ENCODE measurements around the gene STIM1. TPM values are rescaled to one million over a fixed set of nuclear protein-coding genes. Genes with fewer than 3 reads are reported as not detected.

The STIM1 gene
- total RNA-seq, 1 donor from 2014 or later: 27.5 TPM

- DNase-seq: no peak
- ATAC-seq (ENCODE audit: poor library complexity): peak; percentile 93
- intact Hi-C loops (cut with DNase I): no loop called here
These were observed 74.2 kb downstream of the STIM1 start for GRCh38 chr11:3929649-3930048.

- no peak for ATAC-seq (ENCODE audit: poor library complexity)
- intact Hi-C loops (cut with DNase I): no loop called here
- no peak for DNase-seq
These were observed 77.2 kb downstream of the STIM1 start for GRCh38 chr11:3932698-3933097.

GRCh38 chr11:3933165-3933628 lies 77.7 kb downstream of the STIM1 start:
- ATAC-seq (ENCODE audit: poor library complexity) (no peak), DNase-seq (no peak)
- intact Hi-C loops (cut with DNase I): no loop called here

GRCh38 chr11:3934658-3935057 lies 79.2 kb downstream of the STIM1 start:
- peak; percentile 11 for ATAC-seq (ENCODE audit: poor library complexity)
- DNase-seq: no peak
- intact Hi-C loops (cut with DNase I): no loop called here

GRCh38 chr11:3936517-3936916 lies 81.1 kb downstream of the STIM1 start:
- ATAC-seq (ENCODE audit: poor library complexity): no peak
- intact Hi-C loops (cut with DNase I): no loop called here

GRCh38 chr11:3939211-3939610 lies 83.7 kb downstream of the STIM1 start:
- no peak for ATAC-seq (ENCODE audit: poor library complexity)
- no peak for DNase-seq
- intact Hi-C loops (cut with DNase I): no loop called here

More at GRCh38 chr11:3936517-3936916, 81.1 kb downstream of the STIM1 start:
- DNase-seq: no peak

GRCh38 chr11:3939651-3940190 lies 84.3 kb downstream of the STIM1 start:
- DNase-seq: no peak
- intact Hi-C loops (cut with DNase I): loop anchor here (10.0 kb wide), 1 partner anchor 85 kb away; the partner anchor contains the start of gene STIM1
- ATAC-seq (ENCODE audit: poor library complexity): peak; percentile 51

GRCh38 chr11:3942160-3942955 lies 86.9 kb downstream of the STIM1 start:
- ATAC-seq (ENCODE audit: poor library complexity): no peak
- intact Hi-C loops (cut with DNase I): loop anchor here (10.0 kb wide), 1 partner anchor 88 kb away; the partner anchor contains the start of gene STIM1

GRCh38 chr11:3942956-3943497 lies 87.6 kb downstream of the STIM1 start:
- DNase-seq: no peak
- ATAC-seq (ENCODE audit: poor library complexity): no peak
- intact Hi-C loops (cut with DNase I): loop anchor here (10.0 kb wide), 1 partner anchor 88 kb away; the partner anchor contains the start of gene STIM1

More at GRCh38 chr11:3942160-3942955, 86.9 kb downstream of the STIM1 start:
- DNase-seq: no peak

- intact Hi-C loops (cut with DNase I): loop anchor here (10.0 kb wide), 1 partner anchor 89 kb away; the partner anchor contains the start of gene STIM1
- DNase-seq (peak; percentile 47), ATAC-seq (ENCODE audit: poor library complexity) (peak; percentile 47)
These were observed 88.7 kb downstream of the STIM1 start for GRCh38 chr11:3944198-3944597.

GRCh38 chr11:3946455-3947017 lies 91.1 kb downstream of the STIM1 start:
- intact Hi-C loops (cut with DNase I): loop anchor here (10.0 kb wide), 1 partner anchor 92 kb away; the partner anchor contains the start of gene STIM1
- ATAC-seq (ENCODE audit: poor library complexity) (peak; percentile 48), DNase-seq (no peak)

GRCh38 chr11:3947061-3947460 lies 91.6 kb downstream of the STIM1 start:
- DNase-seq (no peak), ATAC-seq (ENCODE audit: poor library complexity) (peak; percentile 91)
- intact Hi-C loops (cut with DNase I): loop anchor here (10.0 kb wide), 1 partner anchor 92 kb away; the partner anchor contains the start of gene STIM1

GRCh38 chr11:3949125-3949524 lies 93.7 kb downstream of the STIM1 start:
- ATAC-seq (ENCODE audit: poor library complexity) (no peak), DNase-seq (no peak)
- intact Hi-C loops (cut with DNase I): loop anchor here (10.0 kb wide), 1 partner anchor 94 kb away; the partner anchor contains the start of gene STIM1

GRCh38 chr11:3950996-3951660 lies 95.7 kb downstream of the STIM1 start:
- peak; percentile 52 for ATAC-seq (ENCODE audit: poor library complexity)
- intact Hi-C loops (cut with DNase I): no loop called here
- no peak for DNase-seq

- peak; percentile 10 for ATAC-seq (ENCODE audit: poor library complexity)
- no peak for DNase-seq
- intact Hi-C loops (cut with DNase I): no loop called here
These were observed 97.3 kb downstream of the STIM1 start for GRCh38 chr11:3952715-3953114.

GRCh38 chr11:3953327-3953726 lies 97.9 kb downstream of the STIM1 start:
- no peak for ATAC-seq (ENCODE audit: poor library complexity)
- no peak for DNase-seq
- intact Hi-C loops (cut with DNase I): no loop called here

GRCh38 chr11:3954448-3955298 lies 99.2 kb downstream of the STIM1 start:
- ATAC-seq (ENCODE audit: poor library complexity): no peak
- intact Hi-C loops (cut with DNase I): no loop called here
- DNase-seq: no peak

GRCh38 chr11:3955299-3955665 lies 99.8 kb downstream of the STIM1 start:
- ATAC-seq (ENCODE audit: poor library complexity): no peak
- no peak for DNase-seq
- intact Hi-C loops (cut with DNase I): no loop called here
